GM19397 (cell line): ENCODE measurements around the gene ROBO2.

Experiments used
- ATAC-seq: cut with Tn5 transposase; IDR thresholded peaks from one replicate; pipeline ENCODE4 v1.9.1; 2021; ENCODE audit warnings: mild to moderate bottlenecking, moderate library complexity; ENCODE audit not compliant: unreplicated experiment

ROBO2 gene

GRCh38 chr3:77102951-77103769 is 63.3 kb downstream of the ROBO2 start:
- ATAC-seq, result no peak

DNA sequence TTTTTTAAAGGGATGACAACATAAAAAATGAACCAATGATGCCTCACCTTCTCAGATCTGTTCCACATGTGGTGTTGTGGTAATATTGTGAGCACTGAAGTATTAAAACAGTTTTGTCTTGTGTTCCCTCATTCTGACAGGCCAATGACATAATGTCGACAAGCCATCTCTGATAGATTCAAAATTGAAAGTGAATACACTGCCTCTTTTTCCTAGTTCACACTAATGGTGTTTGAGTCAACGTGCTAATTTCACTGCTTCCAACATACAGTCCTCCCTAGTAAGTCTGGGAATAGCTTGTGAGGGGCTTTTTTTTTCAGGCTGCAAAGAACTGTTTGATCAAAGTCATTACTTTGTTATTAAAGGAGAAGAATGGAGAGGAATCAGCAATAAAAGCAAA is 82.8 kb downstream of the ROBO2 start:
- ATAC-seq, result no peak

DNA sequence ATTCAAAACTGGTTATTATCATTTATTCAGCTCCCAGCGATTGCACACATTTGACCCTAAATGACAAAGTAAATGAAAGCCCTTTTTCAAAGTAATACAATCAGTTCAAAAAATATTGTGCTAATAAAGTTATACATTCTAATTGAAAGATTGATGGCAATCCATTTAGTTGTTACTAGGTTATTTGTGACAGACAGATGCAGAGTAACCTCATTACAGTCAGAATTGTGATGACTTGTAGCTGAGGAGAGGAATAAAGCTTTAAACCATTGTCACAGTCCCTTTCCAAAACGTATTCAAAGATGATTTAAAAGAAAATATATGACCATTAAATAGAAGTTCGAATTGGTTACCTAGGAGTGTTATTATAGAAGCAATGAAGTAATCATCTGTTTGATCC is 86.1 kb downstream of the ROBO2 start:
- no peak for ATAC-seq

GRCh38 chr3:77134769-77135168 is 94.9 kb downstream of the ROBO2 start:
- ATAC-seq, result no peak

DNA sequence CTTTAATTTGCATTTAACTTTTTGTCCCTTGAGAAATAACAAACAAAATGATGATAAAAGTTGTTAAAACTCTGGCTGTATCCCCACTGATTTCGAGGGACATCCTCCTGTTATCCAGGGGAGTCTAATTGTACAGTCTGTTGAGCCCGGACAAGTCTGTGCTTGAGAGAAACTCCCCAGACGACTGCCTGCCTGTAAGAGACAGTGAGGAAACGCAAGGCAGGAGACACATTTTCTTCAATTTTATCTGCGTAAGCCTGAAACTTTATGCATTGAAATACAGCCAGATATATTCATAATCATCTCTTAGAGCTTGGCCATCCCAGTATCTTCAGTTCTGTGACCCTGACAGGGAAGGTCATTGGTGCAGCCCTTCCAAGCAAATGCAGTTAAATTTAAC is 97.7 kb downstream of the ROBO2 start:
- ATAC-seq, result no peak

DNA sequence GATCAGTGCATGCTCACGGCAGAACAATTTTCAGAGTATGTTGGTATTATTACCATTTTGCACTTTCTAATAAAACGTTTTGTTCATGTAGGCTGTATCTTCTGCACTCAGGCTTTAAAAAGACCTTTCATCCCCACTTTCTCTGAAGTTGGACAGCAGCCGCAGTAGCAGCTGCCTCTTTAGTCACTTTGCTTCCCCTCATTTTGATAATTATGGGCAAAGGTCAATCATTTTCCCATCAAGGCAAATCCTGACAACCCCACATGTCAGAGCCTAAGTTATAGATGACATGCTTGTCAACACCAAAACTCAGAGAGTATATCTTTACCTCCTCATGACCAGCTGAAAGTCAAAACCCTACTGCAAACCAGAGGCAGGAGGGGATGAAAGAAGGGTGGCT is 99.7 kb downstream of the ROBO2 start:
- ATAC-seq, result no peak

DNA sequence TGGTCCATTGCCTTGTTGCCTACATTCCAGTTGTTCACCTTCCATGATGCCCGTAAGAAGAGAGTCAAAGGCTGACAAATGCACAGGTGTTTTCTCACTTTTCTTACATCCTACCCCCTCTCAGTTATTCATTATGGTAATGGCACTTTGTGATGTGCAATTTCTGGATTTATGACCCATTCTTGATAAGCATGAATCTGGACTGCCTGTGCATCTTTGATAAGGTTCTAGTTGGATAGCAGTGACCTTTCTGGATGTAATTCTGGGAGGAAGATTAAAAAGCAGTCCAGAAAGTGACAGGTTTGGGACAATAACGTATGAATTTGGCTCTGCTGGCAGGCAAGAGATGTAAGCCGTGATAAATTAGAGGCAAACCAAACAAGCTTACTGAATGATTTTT is 101.5 kb downstream of the ROBO2 start:
- no peak for ATAC-seq

DNA sequence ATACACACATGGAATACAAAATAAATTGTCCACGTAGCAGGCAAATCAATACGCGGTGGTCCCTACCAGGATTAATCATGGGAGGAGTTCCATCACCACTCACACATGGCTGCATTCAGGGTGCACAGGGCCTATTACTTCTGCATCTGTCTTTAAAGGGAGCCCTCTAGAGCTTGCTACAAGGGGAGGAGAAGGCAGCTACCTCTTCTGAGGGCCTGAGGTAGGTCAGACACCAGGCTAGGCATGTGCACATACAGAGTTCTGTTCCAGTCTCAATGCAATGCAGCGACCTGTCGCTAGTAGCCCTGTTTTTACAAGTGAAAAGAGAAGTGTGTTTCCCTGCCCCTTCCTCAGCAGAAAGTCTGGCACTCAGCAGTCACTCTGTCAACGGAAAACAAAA is 102.7 kb downstream of the ROBO2 start:
- ATAC-seq, result no peak

- no peak for ATAC-seq
These were observed 106.1 kb downstream of the ROBO2 start for GRCh38 chr3:77146004-77146403.

DNA sequence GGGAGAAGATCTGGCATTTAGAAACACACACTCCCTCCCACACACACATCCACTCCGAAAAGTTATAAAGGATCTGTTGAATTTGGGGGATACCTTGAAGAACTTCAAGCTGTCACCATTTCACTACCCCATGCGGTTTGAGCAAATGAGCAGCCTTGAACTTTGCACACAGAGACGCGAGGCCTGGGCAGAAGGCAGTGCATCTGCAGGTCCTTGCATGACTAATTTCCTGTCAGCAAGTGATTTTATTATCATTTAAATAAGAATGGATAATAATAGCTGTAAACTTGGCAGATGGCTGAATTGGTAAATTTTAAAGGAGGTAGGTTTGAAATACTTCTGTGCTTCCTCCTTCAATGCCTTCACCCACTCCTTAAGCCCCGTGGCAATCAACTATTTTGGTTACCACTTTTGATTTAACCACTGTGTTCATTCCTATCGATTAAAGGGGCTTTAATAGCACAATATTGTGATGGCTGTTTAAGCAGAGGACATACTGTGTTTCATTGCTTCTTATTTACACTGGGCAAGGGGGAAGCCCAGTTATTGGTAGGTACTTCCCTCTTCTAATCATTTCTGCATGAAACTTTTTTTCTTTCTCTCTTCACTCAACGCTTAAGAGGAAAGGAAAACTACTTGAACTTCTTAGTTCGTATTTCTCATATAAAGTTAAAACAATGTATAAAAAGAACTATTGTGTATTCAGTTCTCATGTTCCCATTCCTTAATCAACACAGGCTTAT is 108.1 kb downstream of the ROBO2 start:
- no peak for ATAC-seq

- ATAC-seq, result no peak
These were observed 109.5 kb downstream of the ROBO2 start for GRCh38 chr3:77149382-77149781.

- no peak for ATAC-seq
These were observed 110.1 kb downstream of the ROBO2 start for GRCh38 chr3:77150028-77150427.

- no peak for ATAC-seq
These were observed 110.9 kb downstream of the ROBO2 start for GRCh38 chr3:77150759-77151158.

DNA sequence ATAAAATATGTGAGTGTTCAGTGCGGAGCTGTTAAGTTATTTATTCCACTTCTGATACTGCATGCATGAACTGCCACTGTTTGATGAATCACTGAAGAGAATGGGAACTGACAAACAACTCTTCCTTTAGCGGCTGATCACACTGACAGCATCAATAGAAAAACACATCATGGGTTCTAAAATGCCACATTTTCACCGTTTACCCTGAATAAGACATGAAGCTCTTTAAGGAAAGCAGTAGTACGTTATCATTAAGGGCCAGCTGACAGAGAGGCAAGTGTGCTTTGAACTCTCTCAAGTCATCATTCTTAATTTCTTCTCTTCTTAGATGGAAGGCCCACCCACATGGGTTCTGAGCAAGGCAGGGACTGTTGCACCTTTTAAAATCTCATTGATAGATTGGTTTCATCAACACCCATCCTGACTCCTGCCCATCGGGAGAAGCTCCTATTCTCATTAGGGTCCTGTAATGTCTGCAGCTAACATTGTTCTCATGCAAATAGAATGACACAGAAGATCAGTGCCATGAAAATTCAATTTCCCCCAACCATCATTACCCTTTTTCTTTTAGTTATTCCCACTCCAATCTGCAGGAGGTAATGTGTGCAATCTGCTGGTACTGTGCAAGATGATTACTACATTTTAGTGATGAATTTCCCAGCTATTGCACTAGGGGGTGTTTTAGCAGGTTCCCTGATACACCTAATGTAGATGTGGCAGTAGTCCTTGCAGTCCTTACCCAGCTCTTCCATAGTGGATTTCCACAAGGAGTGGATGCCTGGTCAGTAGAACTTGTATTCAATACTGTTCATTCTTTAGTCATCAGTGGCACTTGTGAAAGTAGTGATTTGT is 119.1 kb downstream of the ROBO2 start:
- no peak for ATAC-seq

DNA sequence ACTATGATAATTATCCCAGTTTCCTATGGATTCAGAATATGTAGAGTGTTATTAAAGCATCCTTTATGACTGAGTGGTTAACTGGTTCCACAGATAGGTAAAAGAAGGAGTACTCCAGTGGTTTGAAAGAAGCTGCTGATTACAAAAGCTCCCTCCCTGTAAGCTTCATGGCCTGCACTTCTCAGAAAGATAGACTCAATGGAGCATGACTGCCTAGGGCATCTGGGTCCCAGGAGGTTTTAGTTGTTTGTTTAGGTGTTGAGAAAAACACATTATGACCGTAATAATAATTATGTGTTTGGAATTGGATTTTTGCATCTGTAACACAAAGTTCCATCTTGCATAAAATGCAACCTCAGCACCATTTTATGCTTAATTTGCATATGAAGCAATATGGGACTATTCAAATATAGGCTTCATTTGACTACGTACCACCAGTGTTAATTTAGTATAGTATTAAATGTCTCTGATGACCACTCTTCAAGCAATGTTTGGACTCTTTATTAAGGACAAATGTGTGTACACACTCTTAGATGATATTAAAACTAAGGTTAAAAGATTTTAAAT is 121.1 kb downstream of the ROBO2 start:
- ATAC-seq, result no peak

- ATAC-seq, result no peak
These were observed 129.9 kb downstream of the ROBO2 start for GRCh38 chr3:77169823-77170222.

DNA sequence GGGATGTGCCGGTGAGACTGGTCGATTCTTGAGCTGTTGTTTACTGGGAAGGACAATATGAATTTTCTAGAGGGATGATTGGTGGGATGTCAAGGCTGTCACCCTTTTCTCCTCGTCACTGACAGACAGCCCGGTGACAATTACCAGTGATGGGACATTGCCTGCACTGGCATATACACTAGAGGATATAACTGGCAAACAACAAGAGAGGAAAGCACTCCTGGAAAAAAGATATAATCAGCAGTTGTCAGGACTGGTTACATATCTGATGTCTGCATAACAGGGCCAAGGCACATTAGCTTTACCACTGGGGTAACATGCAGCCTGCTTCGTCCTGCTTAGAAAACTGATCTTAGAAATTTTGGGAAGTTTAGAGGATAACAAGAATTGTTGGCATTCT is 131.1 kb downstream of the ROBO2 start:
- no peak for ATAC-seq

- no peak for ATAC-seq
These were observed 139.9 kb downstream of the ROBO2 start for GRCh38 chr3:77179762-77180161.

DNA sequence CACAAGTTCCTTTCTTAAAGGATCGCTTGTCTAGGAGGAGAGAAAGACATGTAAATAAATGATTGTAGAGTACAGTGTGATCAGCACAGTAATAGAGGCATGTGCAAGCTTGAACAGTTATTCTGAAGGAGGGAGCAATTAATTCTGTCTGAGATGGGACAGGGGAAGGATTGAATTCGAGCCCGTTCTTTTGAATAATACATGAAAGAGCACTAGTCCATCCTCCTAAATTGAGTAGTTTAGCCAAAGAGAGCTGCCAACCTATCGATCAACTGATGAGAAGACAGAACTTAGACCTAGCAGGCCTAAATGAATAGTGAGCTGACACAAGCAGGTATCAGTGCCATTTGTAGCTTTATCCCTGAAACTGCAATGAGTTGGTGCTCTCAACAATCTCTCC is 142.4 kb downstream of the ROBO2 start:
- no peak for ATAC-seq

GRCh38 chr3:77186319-77186718 is 146.4 kb downstream of the ROBO2 start:
- ATAC-seq, result no peak

DNA sequence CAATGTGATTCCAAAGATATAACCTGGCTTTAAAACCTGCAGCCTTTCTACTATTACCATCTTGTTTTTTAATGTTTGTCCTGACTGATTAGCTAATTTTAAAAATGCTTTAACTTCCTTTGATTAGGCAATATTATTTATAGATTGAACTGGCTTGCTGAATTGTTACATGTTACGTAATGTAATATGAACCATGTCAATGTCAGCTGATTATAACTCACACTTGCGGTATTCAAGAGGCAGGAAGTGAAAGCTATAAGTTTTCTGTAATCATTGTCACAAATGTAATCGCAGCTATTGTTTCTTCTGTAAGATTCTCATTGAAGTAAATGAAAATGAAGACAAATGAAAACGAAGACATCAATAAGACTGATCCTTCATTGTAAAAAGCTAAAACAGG is 146.8 kb downstream of the ROBO2 start:
- ATAC-seq, result no peak
